Vagina (tissue), 2 donors: Measurements from ENCODE around the gene IGF1. TPM values are rescaled to one million over a fixed set of nuclear protein-coding genes. Genes with fewer than 3 reads are reported as not detected.

Source experiments
- DNase-seq, 2 donors: peaks; one replicate each; pipeline ENCODE4 v3.0.0-alpha.2; 2017; ENCODE audit errors: extremely low spot score in 2 of 2
- H3K27ac ChIP-seq: fragments of 200-600 bp; sonication (generic); one replicate; pipeline ENCODE4 v1.5.1; 2019
- H3K27me3 ChIP-seq: fragments of 200-600 bp; sonication (generic); one replicate; pipeline ENCODE4 v1.5.1; 2019
- H3K36me3 ChIP-seq, 2 donors: fragments of 200-600 bp; sonication (generic); one replicate each; pipeline ENCODE4 v1.5.1; 2017 to 2019
- H3K4me1 ChIP-seq: fragments of 200-600 bp; sonication (generic); one replicate; pipeline ENCODE4 v1.5.1; 2019
- H3K4me3 ChIP-seq, 2 donors: fragments of 200-600 bp; sonication (generic); 1 replicate in 1 of 2; 2 replicates in 1 of 2; pipeline ENCODE4 v1.5.1; 2016 to 2019
- H3K9me3 ChIP-seq: fragments of 200-600 bp; sonication (generic); one replicate; pipeline ENCODE4 v1.5.1; 2019
- POLR2A ChIP-seq, 2 donors: fragments of 450-650 bp; IDR thresholded peaks; one replicate each; pipeline ENCODE4 v1.6.1; 2017; ENCODE audit warnings: antibody characterized with exemption in 2 of 2, mild to moderate bottlenecking in 2 of 2, moderate library complexity in 2 of 2
- POLR2AphosphoS5 ChIP-seq, 2 donors: sonication (generic); formaldehyde crosslinking; IDR thresholded peaks; one replicate each; pipeline ENCODE4 v1.9.0; 2017; ENCODE audit warnings: antibody characterized with exemption in 2 of 2, mild to moderate bottlenecking in 2 of 2, low read depth in 1 of 2; ENCODE audit not compliant: insufficient read depth in 1 of 2
- intact Hi-C: fragments of 100-400 bp; cut with DNase I; formaldehyde crosslinking; loops from one replicate; pipeline ENCODE4 v1.15.1; 2023
- total RNA-seq: library from RNA; depleted of rRNA; stranded (reverse); fragments of >200 nt; gene quantifications from one replicate; pipeline ENCODE4 v1.2.3, GENCODE V29; 2016
- TF ChIP-seq, protein P1 (sequence below), 3 experiments: fragments of 450-650 bp in 2 of 3; fragments of 200-600 bp in 1 of 3; sonication (generic) in 1 of 3; IDR thresholded peaks; one replicate each; pipeline ENCODE4 v1.5.1; 2017 to 2019; ENCODE audit warnings: antibody characterized with exemption in 3 of 3, mild to moderate bottlenecking in 2 of 3, moderate library complexity in 2 of 3

The IGF1 gene
- total RNA-seq, 1 donor from 2014 or later: 68.0 TPM

DNA sequence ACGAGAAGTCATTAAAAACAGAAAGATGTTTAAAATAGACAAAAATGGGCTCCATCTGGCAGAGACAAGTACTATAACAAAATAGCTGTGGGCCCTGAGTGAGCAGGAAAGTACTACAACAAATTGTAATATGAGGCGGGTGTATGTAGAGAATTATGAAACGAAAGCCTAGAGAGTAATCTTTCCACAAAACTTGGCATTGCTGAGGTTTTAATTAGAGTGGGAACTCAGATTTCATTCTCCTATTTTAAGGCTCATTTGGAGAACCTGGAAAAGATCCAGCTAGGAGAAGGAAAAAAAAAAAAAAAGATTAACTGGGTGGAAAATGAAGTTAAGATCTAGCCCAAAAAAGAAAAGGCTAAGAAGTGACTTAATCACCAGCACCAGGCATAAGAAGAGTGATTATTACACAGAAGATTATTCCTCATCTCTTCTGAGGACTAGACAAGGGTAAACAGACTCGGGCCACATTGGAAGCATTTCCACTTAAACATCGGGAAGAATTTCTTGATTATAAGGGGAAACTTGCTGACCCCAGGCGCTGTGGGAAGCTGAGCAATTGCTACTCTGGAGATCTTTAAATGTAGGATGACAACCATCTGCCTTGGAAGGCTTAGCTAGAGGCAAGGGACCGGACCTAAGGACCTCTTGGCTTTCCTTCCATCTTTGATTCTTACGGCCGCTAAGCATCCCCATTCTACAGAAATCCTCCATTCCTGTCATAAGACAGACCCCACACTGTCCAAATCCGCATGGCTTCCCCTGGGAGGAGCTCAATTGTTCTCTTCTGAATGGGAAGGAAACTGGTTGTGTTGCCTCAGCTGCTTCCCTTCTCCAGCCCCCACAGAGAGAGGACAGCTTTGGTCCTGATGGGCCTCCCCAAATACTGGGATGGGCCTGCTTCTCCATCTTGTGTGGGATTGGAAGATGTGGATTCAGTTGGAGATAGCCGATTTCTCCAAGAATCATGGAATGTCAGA is 40.6 kb downstream of the IGF1 start:
- no peak for DNase-seq
- no peak for TF ChIP-seq POLR2A (IDR thresholded peaks at IDR 0.05)
- no peak for TF ChIP-seq POLR2AphosphoS5 (IDR thresholded peaks at IDR 0.05; ENCODE audit: insufficient read depth in 1 of 2, low read depth in 1 of 2)
- TF ChIP-seq, protein P1, sequence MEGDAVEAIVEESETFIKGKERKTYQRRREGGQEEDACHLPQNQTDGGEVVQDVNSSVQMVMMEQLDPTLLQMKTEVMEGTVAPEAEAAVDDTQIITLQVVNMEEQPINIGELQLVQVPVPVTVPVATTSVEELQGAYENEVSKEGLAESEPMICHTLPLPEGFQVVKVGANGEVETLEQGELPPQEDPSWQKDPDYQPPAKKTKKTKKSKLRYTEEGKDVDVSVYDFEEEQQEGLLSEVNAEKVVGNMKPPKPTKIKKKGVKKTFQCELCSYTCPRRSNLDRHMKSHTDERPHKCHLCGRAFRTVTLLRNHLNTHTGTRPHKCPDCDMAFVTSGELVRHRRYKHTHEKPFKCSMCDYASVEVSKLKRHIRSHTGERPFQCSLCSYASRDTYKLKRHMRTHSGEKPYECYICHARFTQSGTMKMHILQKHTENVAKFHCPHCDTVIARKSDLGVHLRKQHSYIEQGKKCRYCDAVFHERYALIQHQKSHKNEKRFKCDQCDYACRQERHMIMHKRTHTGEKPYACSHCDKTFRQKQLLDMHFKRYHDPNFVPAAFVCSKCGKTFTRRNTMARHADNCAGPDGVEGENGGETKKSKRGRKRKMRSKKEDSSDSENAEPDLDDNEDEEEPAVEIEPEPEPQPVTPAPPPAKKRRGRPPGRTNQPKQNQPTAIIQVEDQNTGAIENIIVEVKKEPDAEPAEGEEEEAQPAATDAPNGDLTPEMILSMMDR (IDR thresholded peaks at IDR 0.05): no peak
- no peak overlapping the region for H3K4me3 ChIP-seq
- intact Hi-C loops: no loop called here
- H3K9me3 ChIP-seq: no peaks in the 10 kb centered on the region
- H3K27ac ChIP-seq: peak overlapping the region; percentile 39
- peaks cover 32% of the 10 kb centered on the region for H3K4me1 ChIP-seq
- H3K27me3 ChIP-seq: no peaks in the 10 kb centered on the region
- no peaks in the 10 kb centered on the region for H3K36me3 ChIP-seq

DNA sequence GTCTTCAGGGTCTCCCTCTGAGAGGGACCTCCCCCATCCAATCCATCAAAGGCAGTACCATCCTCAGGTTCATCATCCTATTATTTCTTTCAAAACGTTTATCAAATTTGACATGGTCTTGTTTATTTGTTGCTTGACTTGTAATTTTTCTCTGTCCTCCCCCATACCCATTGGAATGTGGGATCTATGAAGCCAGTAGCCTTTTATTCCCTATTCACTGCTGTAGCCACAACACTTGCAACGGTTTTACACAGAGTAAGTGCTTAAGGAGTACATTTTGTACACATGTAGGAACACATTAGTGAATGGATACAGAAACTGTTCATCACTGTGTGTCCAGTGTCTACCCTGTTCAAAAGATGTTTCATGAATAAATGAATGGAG is 41.5 kb downstream of the IGF1 start:
- H3K36me3 ChIP-seq: no peaks in the 10 kb centered on the region
- DNase-seq: no peak
- H3K9me3 ChIP-seq: no peaks in the 10 kb centered on the region
- H3K27me3 ChIP-seq: no peaks in the 10 kb centered on the region
- H3K27ac ChIP-seq: peak overlapping the region; percentile 39
- H3K4me3 ChIP-seq: no peak overlapping the region
- peaks cover 32% of the 10 kb centered on the region for H3K4me1 ChIP-seq
- intact Hi-C loops: no loop called here
- TF ChIP-seq POLR2A (IDR thresholded peaks at IDR 0.05): no peak
- no peak for TF ChIP-seq POLR2AphosphoS5 (IDR thresholded peaks at IDR 0.05; ENCODE audit: insufficient read depth in 1 of 2, low read depth in 1 of 2)
- TF ChIP-seq, protein P1 (IDR thresholded peaks at IDR 0.05): no peak

DNA sequence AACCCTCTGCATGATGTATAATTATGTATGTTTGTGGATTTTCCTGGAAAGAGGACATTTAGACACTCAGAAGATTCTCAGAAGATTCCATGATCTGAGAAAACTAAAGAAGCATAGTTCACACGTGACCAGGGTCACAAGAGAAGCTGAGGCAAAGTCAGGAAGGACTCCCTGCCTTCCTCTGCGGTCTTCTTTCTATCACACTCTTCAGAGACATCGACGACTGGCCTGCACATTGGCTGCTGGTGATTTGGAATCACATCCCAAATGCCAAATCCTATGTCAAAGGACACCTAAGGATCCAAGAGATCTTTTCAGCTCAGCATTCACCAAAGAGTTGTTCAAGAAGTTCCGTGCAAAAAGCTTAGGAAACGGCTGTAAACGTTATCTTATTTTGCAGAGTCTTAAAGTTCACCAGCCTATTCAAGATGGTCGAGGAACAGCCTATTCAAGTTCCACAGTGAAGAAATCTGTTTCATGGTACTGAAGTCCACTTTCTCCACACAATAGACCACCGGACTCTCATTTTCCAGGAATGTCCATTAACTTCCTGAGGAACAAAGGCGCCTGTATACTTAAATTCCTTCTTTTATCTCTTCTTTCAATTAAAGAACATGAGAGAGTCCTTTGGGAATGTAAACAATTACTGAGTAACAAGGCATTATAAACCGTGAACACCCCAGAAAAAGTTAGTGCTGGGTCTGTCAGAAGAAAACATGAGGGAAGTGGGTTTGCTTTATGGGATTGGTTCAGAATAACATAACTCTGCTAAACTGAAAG is 42.1 kb downstream of the IGF1 start:
- Histone ChIP-seq H3K4me3 (no peak overlapping the region), H3K27ac (peak overlapping the region; percentile 39), H3K4me1 (peaks cover 37% of the 10 kb centered on the region), H3K9me3 (no peaks in the 10 kb centered on the region), H3K36me3 (no peaks in the 10 kb centered on the region), H3K27me3 (no peaks in the 10 kb centered on the region)
- TF ChIP-seq, protein P1 (IDR thresholded peaks at IDR 0.05): no peak
- TF ChIP-seq POLR2A (IDR thresholded peaks at IDR 0.05): no peak
- no peak for TF ChIP-seq POLR2AphosphoS5 (IDR thresholded peaks at IDR 0.05; ENCODE audit: insufficient read depth in 1 of 2, low read depth in 1 of 2)
- DNase-seq: no peak
- intact Hi-C loops: no loop called here

DNA sequence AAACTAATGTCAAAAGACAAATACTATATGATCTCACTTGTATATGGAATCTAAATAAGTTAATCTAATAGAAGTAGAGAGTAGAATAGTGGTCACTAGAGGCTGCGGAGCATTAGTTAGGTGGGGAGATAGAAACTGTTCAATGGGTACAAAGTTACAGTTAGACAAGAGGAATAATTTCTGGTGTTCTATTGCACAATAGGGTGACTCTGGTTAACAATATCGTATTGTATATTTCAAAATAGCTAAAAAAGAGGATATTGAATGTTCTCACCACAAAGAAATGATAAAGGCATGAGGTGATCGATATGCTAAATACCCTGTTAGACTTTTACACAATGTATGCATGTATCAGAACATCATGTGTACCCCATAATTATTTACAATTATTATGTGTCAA is 42.9 kb downstream of the IGF1 start:
- no peak for DNase-seq
- no peak for TF ChIP-seq POLR2AphosphoS5 (IDR thresholded peaks at IDR 0.05; ENCODE audit: insufficient read depth in 1 of 2, low read depth in 1 of 2)
- TF ChIP-seq, protein P1 (IDR thresholded peaks at IDR 0.05): no peak
- TF ChIP-seq POLR2A (IDR thresholded peaks at IDR 0.05): no peak
- peaks cover 44% of the 10 kb centered on the region for H3K4me1 ChIP-seq
- no peaks in the 10 kb centered on the region for H3K9me3 ChIP-seq
- no peaks in the 10 kb centered on the region for H3K36me3 ChIP-seq
- intact Hi-C loops: no loop called here
- peak overlapping the region; percentile 39 for H3K27ac ChIP-seq
- no peaks in the 10 kb centered on the region for H3K27me3 ChIP-seq
- no peak overlapping the region for H3K4me3 ChIP-seq
